HUDEP-2 (cell line): ENCODE data around the gene CDK15.

Experiments used
- DNase-seq, 76 experiments: peaks; one replicate each; lab custom pipeline; 2025; ENCODE audit not compliant: unreplicated experiment in 76 of 76; lab: John Stamatoyannopoulos, UW

CDK15 gene

GRCh38 chr2:201931475-201931874, 125.1 kb downstream of the CDK15 start:
- no peak for DNase-seq

GRCh38 chr2:201931951-201932350, 125.6 kb downstream of the CDK15 start:
- no peak for DNase-seq

DNA sequence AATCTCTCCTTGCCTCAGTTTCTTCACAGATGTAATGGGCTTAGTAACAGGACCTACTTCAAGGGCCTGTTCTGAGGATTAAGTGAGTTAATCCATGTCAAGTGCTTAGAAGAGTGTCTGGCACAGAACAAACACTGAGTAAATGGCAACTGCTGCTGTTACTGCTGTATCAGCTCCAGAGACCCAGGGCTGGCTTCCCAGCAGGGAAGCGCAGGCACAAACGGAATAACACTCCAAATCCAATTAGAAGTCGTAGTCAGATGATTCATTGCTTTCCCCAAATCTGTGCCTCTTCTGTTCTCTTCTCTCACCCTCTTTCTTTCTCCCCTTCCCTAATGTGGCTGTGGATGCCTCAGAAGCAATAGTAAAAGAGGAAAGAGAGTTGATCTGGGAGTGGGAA, 126.2 kb downstream of the CDK15 start:
- no peak for DNase-seq

GRCh38 chr2:201933792-201934237, 127.5 kb downstream of the CDK15 start:
- DNase-seq, result no peak

DNA sequence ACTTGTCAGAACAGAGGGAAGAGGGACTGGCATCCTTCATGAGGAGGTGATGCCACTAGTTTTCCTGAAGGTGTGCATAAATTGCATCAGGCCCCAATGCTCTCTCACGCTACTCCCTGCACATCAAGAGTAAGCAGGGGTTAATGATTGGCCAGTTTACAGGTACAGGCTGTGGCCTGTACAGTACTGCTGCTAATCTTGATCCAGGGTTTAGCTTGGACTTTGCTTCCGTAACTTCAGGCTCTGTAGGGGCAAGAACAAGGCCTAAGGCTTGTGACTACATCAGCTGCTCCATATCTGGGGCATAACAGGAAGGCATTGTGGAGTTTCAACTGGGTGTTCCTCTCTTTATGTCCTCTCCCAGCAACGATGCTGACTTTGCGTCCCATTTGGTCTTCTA, 130.5 kb downstream of the CDK15 start:
- DNase-seq, result no peak

DNA sequence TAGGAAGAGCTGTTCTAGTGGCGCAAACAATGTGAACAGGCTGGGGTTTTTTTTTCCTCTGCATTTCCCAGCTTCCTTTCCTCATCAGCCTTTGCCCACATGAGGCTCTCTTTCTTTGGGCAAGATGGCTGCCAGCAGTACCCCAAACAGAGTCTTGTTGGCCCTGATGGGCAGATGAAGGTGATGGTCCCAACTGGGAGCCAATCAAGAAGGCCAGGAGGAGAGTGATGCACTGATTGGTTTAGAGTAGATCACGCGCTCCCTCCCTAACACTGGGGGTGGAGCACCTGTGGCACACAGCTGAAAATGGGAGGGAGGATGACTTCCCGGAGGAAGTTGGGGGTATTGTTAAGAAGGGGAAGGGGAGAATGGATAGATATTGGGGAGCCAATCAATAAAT, 131.0 kb downstream of the CDK15 start:
- DNase-seq, result no peak

DNA sequence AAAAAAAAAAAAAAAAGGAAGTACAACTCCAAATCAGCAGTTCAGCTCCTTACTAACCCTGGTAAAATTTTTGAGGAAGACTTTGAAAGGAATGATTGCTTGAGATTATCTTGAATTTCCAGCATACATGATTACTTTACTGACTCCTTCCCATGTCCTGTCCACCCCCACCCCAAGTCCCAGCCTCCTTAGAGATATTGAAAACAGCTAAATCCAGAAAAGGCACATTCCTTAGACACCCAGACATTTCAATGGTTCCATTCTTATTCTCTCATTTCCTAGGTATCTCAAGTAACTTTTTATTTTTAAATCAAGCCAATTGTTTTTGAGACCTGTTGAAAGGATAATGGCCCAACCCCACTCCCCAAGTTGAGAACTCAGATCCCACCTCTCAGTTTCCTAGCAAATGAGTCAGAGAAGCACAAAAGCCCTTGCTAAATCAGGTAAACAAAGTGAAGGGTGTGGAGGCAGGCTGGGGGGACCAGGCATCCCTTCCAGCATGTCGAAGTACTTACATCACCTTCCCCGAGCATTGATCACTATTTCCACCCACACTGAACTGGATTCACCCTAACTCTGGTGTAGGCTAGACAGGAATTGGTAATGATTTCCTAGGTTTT, 131.9 kb downstream of the CDK15 start:
- no peak for DNase-seq

DNA sequence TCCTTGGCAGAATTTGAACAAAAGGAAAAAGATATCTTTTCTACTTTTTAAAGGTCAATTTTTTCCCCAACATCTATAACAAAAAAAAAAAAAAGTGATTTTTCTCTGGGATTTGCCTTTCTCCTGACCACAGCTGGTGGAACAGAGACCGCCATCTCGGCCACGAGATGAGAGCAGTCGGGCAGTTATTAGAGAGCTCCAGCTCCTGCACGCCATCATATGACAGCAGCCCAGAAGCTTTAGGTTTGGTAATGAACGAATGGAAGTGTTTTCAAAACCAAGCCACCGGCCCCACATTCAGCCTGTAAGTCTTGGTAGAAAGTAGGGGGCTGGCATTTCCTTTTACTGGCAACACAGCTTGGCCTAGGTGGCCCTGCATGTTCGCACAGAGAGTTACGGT, 132.4 kb downstream of the CDK15 start:
- DNase-seq, result no peak

DNA sequence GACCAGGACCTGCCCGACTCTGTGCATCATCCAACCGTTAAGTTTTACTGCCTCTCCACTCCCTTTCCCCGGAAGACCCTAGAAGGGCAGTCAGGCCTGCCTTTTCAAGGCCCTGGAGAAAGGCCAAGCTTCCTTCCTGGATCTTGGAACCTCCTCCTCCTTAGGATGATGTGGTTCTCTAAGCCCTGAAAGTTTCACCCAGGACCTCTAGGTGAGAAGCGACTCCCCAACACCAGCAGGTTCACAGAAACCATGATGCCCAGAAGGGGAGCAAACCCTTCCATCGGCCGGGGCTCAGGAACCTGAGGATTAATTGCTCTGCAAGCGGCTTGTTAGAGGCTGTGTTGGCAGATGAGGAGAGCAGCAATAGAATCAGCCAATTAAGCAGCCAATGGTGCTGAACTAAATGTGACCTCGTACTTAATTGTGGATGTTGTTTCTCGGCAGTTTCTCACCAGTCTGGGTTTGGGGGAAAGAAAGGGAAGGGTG, 133.2 kb downstream of the CDK15 start:
- DNase-seq, result no peak

DNA sequence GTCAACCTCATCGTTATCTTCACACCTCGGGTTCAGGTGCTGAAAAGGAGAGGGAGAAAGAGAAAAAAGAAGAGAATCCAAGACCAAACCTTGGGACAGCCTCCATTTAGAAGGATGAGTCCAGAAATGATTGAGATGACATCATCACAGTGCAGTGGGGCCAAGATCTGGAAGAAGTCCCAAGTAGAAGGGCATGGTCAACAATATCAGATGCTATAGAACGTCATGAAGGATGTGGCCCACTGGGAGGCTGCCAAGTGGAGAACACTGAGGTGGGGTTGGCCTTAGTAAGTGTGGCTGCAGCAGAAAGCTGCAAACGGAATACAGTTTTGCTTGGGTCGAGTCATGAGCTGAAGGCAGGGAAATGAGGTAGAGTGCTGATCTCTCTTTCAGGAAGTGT, 136.2 kb downstream of the CDK15 start:
- DNase-seq, result peak in 2 of 76 experiments; percentile 2 to 5
